Colonic mucosa (tissue), 4 donors: ENCODE results near the gene LRRC59. TPM values are rescaled to one million over a fixed set of nuclear protein-coding genes. Genes with fewer than 3 reads are reported as not detected.

Experiments
- DNase-seq: peaks from one replicate; pipeline ENCODE4 v3.0.0-alpha.2; 2020
- H3K27ac ChIP-seq: fragments of 200-600 bp; one replicate; pipeline ENCODE4 v1.8.0; 2021
- H3K27me3 ChIP-seq: fragments of 200-600 bp; one replicate; pipeline ENCODE4 v1.8.0; 2021
- H3K36me3 ChIP-seq: fragments of 200-600 bp; one replicate; pipeline ENCODE4 v1.8.0; 2021
- H3K4me1 ChIP-seq: fragments of 200-600 bp; one replicate; pipeline ENCODE4 v1.8.0; 2021; ENCODE audit warnings: mild to moderate bottlenecking
- H3K4me3 ChIP-seq: fragments of 200-600 bp; one replicate; pipeline ENCODE4 v1.8.0; 2021
- H3K9ac ChIP-seq, 2 donors: one replicate each; pipeline ENCODE4 v1.7.0; 2013; ENCODE audit warnings: control low read depth in 2 of 2, low read depth in 2 of 2, low read length in 2 of 2
- H3K9me3 ChIP-seq: fragments of 200-600 bp; one replicate; pipeline ENCODE4 v1.8.0; 2021
- intact Hi-C: fragments of 100-400 bp; cut with DNase I; formaldehyde crosslinking; loops from one replicate; pipeline ENCODE4 v1.14.1; 2022
- total RNA-seq, 2 donors: library from RNA; stranded (reverse); fragmentation: NEBNext Ultra II Directional in 1 of 2; extraction: Animal tissue kit (Norgen Biotek cat#: 25700) in 1 of 2; gene quantifications; one replicate each; pipeline ENCODE4 v1.2.1, GENCODE V29; 2021
- TF ChIP-seq, protein P1 (sequence below): fragments of 200-600 bp; IDR thresholded peaks from one replicate; pipeline ENCODE4 v1.8.0; 2022; ENCODE audit warnings: antibody characterized with exemption, mild to moderate bottlenecking
- donor health status: healthy.
- donor health status: DM: no; HTN: no; CAD: no.
- donor health status: DM: no; HTN: no; CAD: no.

The LRRC59 gene
- total RNA-seq, 2 donors from 2014 or later = 147 to 265 TPM

DNA sequence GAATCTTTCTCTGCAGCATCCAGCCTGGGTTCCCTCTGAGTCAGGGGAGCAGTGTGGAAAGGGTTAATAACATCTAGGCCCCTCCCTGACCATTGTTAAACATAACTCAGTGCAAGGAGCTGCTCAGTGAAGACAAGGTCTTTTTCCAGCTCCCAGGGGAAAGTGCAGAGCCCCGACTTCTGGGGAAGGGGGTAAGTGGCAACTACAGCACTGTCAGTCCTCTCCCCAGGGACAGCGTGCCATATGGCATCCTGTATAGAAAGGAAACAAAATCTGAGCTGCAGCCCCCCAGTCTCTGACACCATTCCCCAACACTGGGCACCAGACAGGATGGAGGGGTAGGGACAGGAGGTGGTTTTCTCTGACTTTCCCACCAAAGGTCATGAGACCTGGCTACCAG is 32.2 kb downstream of the LRRC59 start:
- Histone ChIP-seq H3K27me3 (no peaks in the 10 kb centered on the region), H3K9me3 (no peaks in the 10 kb centered on the region), H3K4me3 (no peak overlapping the region), H3K9ac (no peak overlapping the region), H3K4me1 (peaks cover 5% of the 10 kb centered on the region), H3K36me3 (peaks cover 20% of the 10 kb centered on the region), H3K27ac (no peak overlapping the region)
- intact Hi-C loops = no loop called here
- TF ChIP-seq, protein P1, sequence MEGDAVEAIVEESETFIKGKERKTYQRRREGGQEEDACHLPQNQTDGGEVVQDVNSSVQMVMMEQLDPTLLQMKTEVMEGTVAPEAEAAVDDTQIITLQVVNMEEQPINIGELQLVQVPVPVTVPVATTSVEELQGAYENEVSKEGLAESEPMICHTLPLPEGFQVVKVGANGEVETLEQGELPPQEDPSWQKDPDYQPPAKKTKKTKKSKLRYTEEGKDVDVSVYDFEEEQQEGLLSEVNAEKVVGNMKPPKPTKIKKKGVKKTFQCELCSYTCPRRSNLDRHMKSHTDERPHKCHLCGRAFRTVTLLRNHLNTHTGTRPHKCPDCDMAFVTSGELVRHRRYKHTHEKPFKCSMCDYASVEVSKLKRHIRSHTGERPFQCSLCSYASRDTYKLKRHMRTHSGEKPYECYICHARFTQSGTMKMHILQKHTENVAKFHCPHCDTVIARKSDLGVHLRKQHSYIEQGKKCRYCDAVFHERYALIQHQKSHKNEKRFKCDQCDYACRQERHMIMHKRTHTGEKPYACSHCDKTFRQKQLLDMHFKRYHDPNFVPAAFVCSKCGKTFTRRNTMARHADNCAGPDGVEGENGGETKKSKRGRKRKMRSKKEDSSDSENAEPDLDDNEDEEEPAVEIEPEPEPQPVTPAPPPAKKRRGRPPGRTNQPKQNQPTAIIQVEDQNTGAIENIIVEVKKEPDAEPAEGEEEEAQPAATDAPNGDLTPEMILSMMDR = no peak
- DNase-seq = no peak

DNA sequence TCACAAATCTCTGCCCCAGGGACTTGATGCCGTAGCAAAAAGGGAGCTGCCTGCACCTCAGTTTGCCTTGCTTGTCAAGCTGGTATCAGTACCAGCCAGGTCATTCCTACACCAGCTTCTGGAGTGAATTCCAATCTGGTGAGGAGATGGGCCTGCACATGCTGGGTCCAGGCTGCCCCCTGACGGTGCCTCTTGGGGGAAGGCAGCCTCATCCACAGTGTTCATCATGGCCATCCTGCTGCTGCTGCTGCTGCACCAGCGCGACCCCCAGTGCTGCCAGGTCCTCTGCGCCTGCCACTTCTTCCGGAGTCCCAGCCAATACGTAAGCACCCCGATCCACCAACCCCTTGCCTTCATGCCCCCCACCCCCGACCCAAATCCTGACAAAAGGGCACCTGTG is 32.6 kb downstream of the LRRC59 start:
- Histone ChIP-seq H3K9ac (no peak overlapping the region), H3K27ac (no peak overlapping the region), H3K9me3 (no peaks in the 10 kb centered on the region), H3K36me3 (peaks cover 16% of the 10 kb centered on the region), H3K4me1 (peaks cover 5% of the 10 kb centered on the region), H3K4me3 (no peak overlapping the region), H3K27me3 (no peaks in the 10 kb centered on the region)
- no peak for DNase-seq
- TF ChIP-seq, protein P1 = no peak
- intact Hi-C loops = loop anchor here (5.0 kb wide), 1 partner anchor 33 kb away; the partner anchor contains the start of gene LRRC59

GRCh38 chr17:50364061-50364458 is 33.3 kb downstream of the LRRC59 start:
- intact Hi-C loops = loop anchor here (5.0 kb wide), 1 partner anchor 33 kb away; the partner anchor contains the start of gene LRRC59
- H3K9me3 ChIP-seq = no peaks in the 10 kb centered on the region
- DNase-seq = no peak
- H3K4me3 ChIP-seq = no peak overlapping the region
- H3K27ac ChIP-seq = no peak overlapping the region
- H3K27me3 ChIP-seq = no peaks in the 10 kb centered on the region
- TF ChIP-seq, protein P1 = no peak
- peaks cover 5% of the 10 kb centered on the region for H3K4me1 ChIP-seq
- H3K9ac ChIP-seq = no peak overlapping the region
- H3K36me3 ChIP-seq = peaks cover 15% of the 10 kb centered on the region

DNA sequence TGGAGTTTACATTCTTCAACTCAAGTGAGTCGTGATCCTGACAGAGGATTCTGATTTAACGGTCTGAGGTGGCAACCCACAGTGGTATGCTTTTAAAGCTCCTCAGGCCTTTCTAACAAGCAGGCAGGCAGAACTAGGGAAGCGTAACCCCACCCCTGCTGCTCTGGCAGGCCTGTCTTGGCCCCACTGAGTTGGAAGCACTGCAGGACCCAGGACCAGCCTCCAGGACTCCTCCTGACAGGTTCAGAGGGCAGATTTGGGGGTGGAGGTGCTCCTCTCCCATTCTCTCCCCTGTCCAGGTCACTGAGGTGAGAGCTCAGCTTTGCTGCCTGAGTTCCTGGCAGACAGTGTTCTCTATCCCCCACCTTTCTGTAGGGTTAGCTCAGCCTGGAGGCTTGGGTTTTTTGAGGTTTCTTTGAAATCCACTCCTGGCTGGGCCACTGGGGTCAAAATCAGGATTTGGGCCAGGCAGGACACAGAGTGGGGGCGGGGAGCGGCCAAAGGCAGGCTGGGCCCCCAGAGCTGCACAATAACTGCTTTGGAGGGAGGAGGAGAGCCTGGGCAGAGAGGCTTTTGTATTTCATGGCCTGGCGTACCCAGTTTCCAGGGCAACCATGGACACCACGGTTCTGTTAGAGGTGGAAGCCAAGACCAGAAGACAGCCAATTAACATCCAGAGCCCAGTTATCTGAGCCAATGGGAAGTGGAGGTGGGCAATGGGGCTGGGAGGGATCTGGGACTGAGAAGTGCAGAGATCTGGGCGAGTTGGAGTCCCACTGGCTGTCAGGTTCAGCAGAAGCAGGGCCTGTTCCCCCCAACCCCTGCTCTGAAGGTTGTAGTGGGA is 33.9 kb downstream of the LRRC59 start:
- no peak overlapping the region for H3K4me3 ChIP-seq
- no peaks in the 10 kb centered on the region for H3K27me3 ChIP-seq
- TF ChIP-seq, protein P1 = no peak
- intact Hi-C loops = loop anchor here (2.0 to 5.0 kb wide), 2 partner anchors 34 to 115 kb away; partner anchors contain the start of genes LRRC59 and RSAD1
- no peak overlapping the region for H3K27ac ChIP-seq
- H3K4me1 ChIP-seq = peaks cover 5% of the 10 kb centered on the region
- H3K9me3 ChIP-seq = no peaks in the 10 kb centered on the region
- H3K9ac ChIP-seq = no peak overlapping the region
- H3K36me3 ChIP-seq = peaks cover 15% of the 10 kb centered on the region
- DNase-seq = no peak

GRCh38 chr17:50362661-50363060 is 34.7 kb downstream of the LRRC59 start:
- Histone ChIP-seq H3K9me3 (no peaks in the 10 kb centered on the region), H3K36me3 (peaks cover 9% of the 10 kb centered on the region), H3K4me3 (no peak overlapping the region), H3K27me3 (no peaks in the 10 kb centered on the region), H3K27ac (no peak overlapping the region), H3K9ac (no peak overlapping the region), H3K4me1 (peaks cover 5% of the 10 kb centered on the region)
- TF ChIP-seq, protein P1 = no peak
- no peak for DNase-seq
- intact Hi-C loops = loop anchor here (2.0 to 5.0 kb wide), 2 partner anchors 35 to 116 kb away; partner anchors contain the start of genes LRRC59 and RSAD1
